H9 (cell line): ENCODE results near the gene PLS1. TPM values are rescaled to one million over a fixed set of nuclear protein-coding genes. Genes with fewer than 3 reads are reported as not detected.
A peak's percentile ranks its signal among the peaks of the same experiment; 100 is the strongest.

Experiments
- DNase-seq: peaks from one replicate; pipeline ENCODE4 v3.0.0-alpha.2; 2017
- H2AFZ ChIP-seq: one replicate; pipeline ENCODE4 v1.6.1; 2013; ENCODE audit warnings: mild to moderate bottlenecking, low read length, control low read depth, moderate library complexity
- H2AK5ac ChIP-seq: 2 replicates; pipeline ENCODE4 v1.6.1; 2013; ENCODE audit warnings: low read length, control low read depth, mixed read lengths; ENCODE audit not compliant: insufficient read length
- H2BK120ac ChIP-seq: one replicate; pipeline ENCODE4 v1.6.1; 2013; ENCODE audit warnings: low read depth, mild to moderate bottlenecking, low read length, control low read depth, inconsistent platforms; ENCODE audit not compliant: poor library complexity, severe bottlenecking
- H2BK12ac ChIP-seq: 2 replicates; pipeline ENCODE4 v1.6.1; 2013; ENCODE audit warnings: low read length, control low read depth, mixed read lengths, low read depth; ENCODE audit not compliant: insufficient read length
- H2BK15ac ChIP-seq: 2 replicates; pipeline ENCODE4 v1.6.1; 2013; ENCODE audit warnings: low read depth, low read length, control low read depth
- H2BK20ac ChIP-seq: one replicate; pipeline ENCODE4 v1.6.1; 2013; ENCODE audit warnings: low read depth, mild to moderate bottlenecking, low read length, control low read depth, inconsistent platforms; ENCODE audit not compliant: poor library complexity, severe bottlenecking
- H2BK5ac ChIP-seq: 2 replicates; pipeline ENCODE4 v1.6.1; 2013; ENCODE audit warnings: low read length, control low read depth, mixed read lengths; ENCODE audit not compliant: insufficient read length
- H3K14ac ChIP-seq: 2 replicates; pipeline ENCODE4 v1.6.1; 2013; ENCODE audit warnings: low read length, control low read depth; ENCODE audit not compliant: insufficient read depth
- H3K18ac ChIP-seq: 2 replicates; pipeline ENCODE4 v1.6.1; 2013; ENCODE audit warnings: low read depth, mild to moderate bottlenecking, mixed read lengths, low read length, control low read depth; ENCODE audit not compliant: insufficient read length
- H3K23ac ChIP-seq: 2 replicates; pipeline ENCODE4 v1.6.1; 2013; ENCODE audit warnings: low read length, control low read depth, mixed read lengths, low read depth; ENCODE audit not compliant: insufficient read length
- H3K23me2 ChIP-seq: 2 replicates; pipeline ENCODE4 v1.6.1; 2013; ENCODE audit warnings: low read depth, mild to moderate bottlenecking, mixed read lengths, low read length, control low read depth; ENCODE audit not compliant: insufficient read length, poor library complexity, severe bottlenecking
- H3K27ac ChIP-seq: 2 replicates; pipeline ENCODE4 v1.5.1; 2013; ENCODE audit warnings: low read length, control low read depth, mixed read lengths, low read depth; ENCODE audit not compliant: insufficient read length
- H3K27me3 ChIP-seq: 2 replicates; pipeline ENCODE4 v1.6.1; 2013; ENCODE audit warnings: low read length, control low read depth, inconsistent platforms; ENCODE audit not compliant: insufficient read depth
- H3K4ac ChIP-seq: 2 replicates; pipeline ENCODE4 v1.6.1; 2013; ENCODE audit warnings: low read depth, mild to moderate bottlenecking, control low read depth, inconsistent platforms, low read length, moderate library complexity
- H3K4me1 ChIP-seq: 2 replicates; pipeline ENCODE4 v1.6.1; 2013; ENCODE audit warnings: low read length, control low read depth, inconsistent platforms; ENCODE audit not compliant: insufficient read depth
- H3K4me2 ChIP-seq: 2 replicates; pipeline ENCODE4 v1.6.1; 2013; ENCODE audit warnings: low read length, control low read depth, mixed read lengths; ENCODE audit not compliant: insufficient read length, insufficient read depth
- H3K56ac ChIP-seq: 2 replicates; pipeline ENCODE4 v1.6.1; 2013; ENCODE audit warnings: low read depth, mild to moderate bottlenecking, mixed read lengths, low read length, control low read depth; ENCODE audit not compliant: insufficient read length
- H3K79me1 ChIP-seq: 2 replicates; pipeline ENCODE4 v1.6.1; 2013; ENCODE audit warnings: low read depth, mild to moderate bottlenecking, moderate library complexity, low read length, control low read depth, inconsistent platforms; ENCODE audit not compliant: insufficient read depth, poor library complexity, severe bottlenecking
- H3K79me2 ChIP-seq: 2 replicates; pipeline ENCODE4 v1.6.1; 2013; ENCODE audit warnings: low read length, control low read depth, inconsistent platforms; ENCODE audit not compliant: insufficient read depth
- H3K9ac ChIP-seq: 2 replicates; pipeline ENCODE4 v1.6.1; 2013; ENCODE audit warnings: low read length, control low read depth, mixed read lengths; ENCODE audit not compliant: insufficient read length; ENCODE audit errors: extremely low read depth
- H3K9me3 ChIP-seq: one replicate; pipeline ENCODE4 v1.6.1; 2013; ENCODE audit warnings: low read depth, low read length, inconsistent platforms; ENCODE audit not compliant: control insufficient read depth
- H3T11ph ChIP-seq: one replicate; pipeline ENCODE4 v1.6.1; 2013; ENCODE audit warnings: mild to moderate bottlenecking, low read length, control low read depth, inconsistent platforms
- H4K20me1 ChIP-seq: one replicate; pipeline ENCODE4 v1.6.1; 2013; ENCODE audit not compliant: control insufficient read depth, insufficient read length, insufficient read depth
- H4K5ac ChIP-seq: 2 replicates; pipeline ENCODE4 v1.6.1; 2013; ENCODE audit warnings: low read depth, mild to moderate bottlenecking, mixed read lengths, low read length, control low read depth; ENCODE audit not compliant: insufficient read length
- H4K8ac ChIP-seq: replicated peaks from 2 replicates; pipeline ENCODE4 v1.6.1; 2013; ENCODE audit warnings: low read length, control low read depth, mixed read lengths, low read depth; ENCODE audit not compliant: insufficient read length
- H4K91ac ChIP-seq: 2 replicates; pipeline ENCODE4 v1.6.1; 2013; ENCODE audit warnings: low read depth, mild to moderate bottlenecking, moderate library complexity, mixed read lengths, low read length, control low read depth; ENCODE audit not compliant: insufficient read length
- H3K27ac Mint-ChIP-seq, 3 experiments: 2 replicates in 2 of 3; 3 replicates in 1 of 3; pipeline ENCODE4 v1.8.0; 2020 to 2021; ENCODE audit warnings: mixed read lengths in 3 of 3, mild to moderate bottlenecking in 1 of 3, moderate library complexity in 1 of 3
- H3K27me3 Mint-ChIP-seq: 2 replicates; pipeline ENCODE4 v1.8.0; 2021; ENCODE audit warnings: low read depth, mild to moderate bottlenecking, moderate library complexity, mixed read lengths
- H3K36me3 Mint-ChIP-seq, 3 experiments: 2 replicates in 2 of 3; 3 replicates in 1 of 3; pipeline ENCODE4 v1.8.0; 2020 to 2021; ENCODE audit warnings: low read depth in 3 of 3, mixed read lengths in 3 of 3; ENCODE audit not compliant: insufficient read depth in 1 of 3
- H3K4me1 Mint-ChIP-seq, 2 experiments: 2 replicates each; pipeline ENCODE4 v1.8.0; 2020; ENCODE audit warnings: mixed read lengths in 2 of 2
- H3K4me3 Mint-ChIP-seq, 2 experiments: 2 replicates in 1 of 2; 3 replicates in 1 of 2; pipeline ENCODE4 v1.8.0; 2020 to 2021; ENCODE audit warnings: mild to moderate bottlenecking in 2 of 2, mixed read lengths in 2 of 2, moderate library complexity in 1 of 2
- H3K9me3 Mint-ChIP-seq, 2 experiments: 2 replicates in 1 of 2; 3 replicates in 1 of 2; pipeline ENCODE4 v1.8.0; 2020; ENCODE audit warnings: mild to moderate bottlenecking in 2 of 2, mixed read lengths in 2 of 2, moderate library complexity in 1 of 2
- CTCF ChIP-seq: fragments of 200-600 bp; sonication (generic); conservative IDR thresholded peaks from 3 replicates; pipeline ENCODE4 v1.8.0; 2021; ENCODE audit warnings: antibody characterized with exemption, mild to moderate bottlenecking
- WGBS: extraction: QIAGEN DNeasy Blood & Tissue Kit; methylation state at CpG from one replicate; pipeline ENCODE4 v1.1.7; 2013; ENCODE audit warnings: missing lambda C conversion rate, low lambda C conversion rate, mixed read lengths; ENCODE audit not compliant: insufficient read length; ENCODE audit errors: extremely low coverage; 5-methylcytosine and 5-hydroxymethylcytosine counted together
- total RNA-seq: library from RNA; stranded (reverse); gene quantifications from 2 replicates; pipeline ENCODE4 v1.2.1, GENCODE V29; 2021

The PLS1 gene
- total RNA-seq, 1 experiment from 2014 or later = 20.4 TPM

- Histone ChIP-seq H3K23me2 (no peaks in the 10 kb centered on the region), H2BK15ac (no peak overlapping the region), H4K8ac (no peak overlapping the region), H3K9me3 (no peaks in the 10 kb centered on the region), H4K5ac (no peak overlapping the region), H2BK12ac (no peak overlapping the region), H3K23ac (no peak overlapping the region), H2BK20ac (no peak overlapping the region), H2AK5ac (no peak overlapping the region), H3K4ac (no peak overlapping the region), H3K18ac (no peak overlapping the region), H2AFZ (no peak overlapping the region), H3K14ac (no peak overlapping the region), H3K27me3 (no peaks in the 10 kb centered on the region), H3K79me1 (no peaks in the 10 kb centered on the region), H3K56ac (no peak overlapping the region), H4K20me1 (no peaks in the 10 kb centered on the region), H2BK5ac (no peak overlapping the region), H3K27ac (no peak overlapping the region), H3K4me2 (no peak overlapping the region), H3T11ph (no peak overlapping the region), H2BK120ac (no peak overlapping the region), H4K91ac (no peak overlapping the region), H3K4me1 (peaks cover 7% of the 10 kb centered on the region; the same call in 1 of the 2 replicates), H3K9ac (no peak overlapping the region), H3K79me2 (no peaks in the 10 kb centered on the region)
- TF ChIP-seq CTCF = no peak
- Mint-ChIP-seq H3K36me3 (no peaks in the 10 kb centered on the region), H3K4me1 (peaks cover 19 to 33% of the 10 kb centered on the region in 2 experiments), H3K4me3 (no peak overlapping the region), H3K9me3 (no peaks in the 10 kb centered on the region), H3K27ac (peak overlapping the region in 1 of 3 experiments; percentile 20; a peak in 1 of 7 replicates), H3K27me3 (no peaks in the 10 kb centered on the region)
- no peak for DNase-seq
- WGBS = no CpG with 5 or more reads among the region's 6 CpGs
Observed at GRCh38 chr3:142650001-142650693, 54.0 kb downstream of the PLS1 start.
